Stimulated activated CD4-positive, alpha-beta T cell treated with anti-CD3 and anti-CD28 coated beads, Interleukin-4, amount 100 ng/mL, for 4 hours (primary cell): Measurements from ENCODE around the gene CYP8B1.

Experiments
- DNase-seq, 2 experiments: peaks; one replicate each; pipeline ENCODE4 v3.0.0-alpha.2; 2020

The CYP8B1 gene

GRCh38 chr3:42875325-42876151 is at the start of gene CYP8B1:
TSS of gene CYP8B1 (minus strand) at chr3:42875879. CDS start at chr3:42875816, 63 bp downstream.
- no peak for DNase-seq

GRCh38 chr3:42923606-42924005 is 47.9 kb upstream of the CYP8B1 start:
- DNase-seq = no peak

GRCh38 chr3:42914771-42915515 is 39.3 kb upstream of the CYP8B1 start:
- no peak for DNase-seq

- no peak for DNase-seq
These were observed 35.9 kb upstream of the CYP8B1 start for GRCh38 chr3:42911551-42911950.

- no peak for DNase-seq
These were observed 33.0 kb upstream of the CYP8B1 start for GRCh38 chr3:42908675-42909074.

GRCh38 chr3:42906848-42907183 is 31.1 kb upstream of the CYP8B1 start:
- no peak for DNase-seq

- peak; percentile 3 to 37 for DNase-seq
These were observed 30.6 kb upstream of the CYP8B1 start, which contains the start of gene ZNF662 for GRCh38 chr3:42906070-42906847. TSS of gene ZNF662 (plus strand) at chr3:42906142. CDS start at chr3:42908115, 1,973 bp downstream.

- no peak for DNase-seq
These were observed 30.0 kb upstream of the CYP8B1 start for GRCh38 chr3:42905740-42906069.

- no peak for DNase-seq
These were observed 28.4 kb upstream of the CYP8B1 start for GRCh38 chr3:42904076-42904475.

- DNase-seq = no peak
These were observed 26.6 kb upstream of the CYP8B1 start for GRCh38 chr3:42902257-42902656.

- DNase-seq = no peak
These were observed 25.4 kb upstream of the CYP8B1 start for GRCh38 chr3:42901073-42901415.

- no peak for DNase-seq
These were observed 24.8 kb upstream of the CYP8B1 start for GRCh38 chr3:42900226-42901072.

- DNase-seq = no peak
These were observed 23.4 kb upstream of the CYP8B1 start for GRCh38 chr3:42898896-42899675.

- no peak for DNase-seq
These were observed 19.8 kb upstream of the CYP8B1 start for GRCh38 chr3:42895580-42895868.

GRCh38 chr3:42894698-42895579 is 19.3 kb upstream of the CYP8B1 start:
- DNase-seq = no peak

- no peak for DNase-seq
These were observed 17.1 kb upstream of the CYP8B1 start for GRCh38 chr3:42892807-42893206.

GRCh38 chr3:42892169-42892568 is 16.5 kb upstream of the CYP8B1 start:
- no peak for DNase-seq

- DNase-seq = no peak
These were observed 15.4 kb upstream of the CYP8B1 start for GRCh38 chr3:42891042-42891441.

GRCh38 chr3:42887084-42887483 is 11.4 kb upstream of the CYP8B1 start:
- DNase-seq = no peak

- no peak for DNase-seq
These were observed 10.7 kb upstream of the CYP8B1 start for GRCh38 chr3:42886294-42886822.

GRCh38 chr3:42884324-42884723 is 8.6 kb upstream of the CYP8B1 start:
- no peak for DNase-seq
